Fibroblast of lung (primary cell): ENCODE results near the gene BLVRB.

Experiments
- EZH2 ChIP-seq: IDR thresholded peaks from 2 replicates; pipeline ENCODE4 v1.5.1; 2012; ENCODE audit warnings: low read length, control low read depth, mild to moderate bottlenecking; ENCODE audit errors: missing control alignments
- TF ChIP-seq, protein P1 (sequence below), 2 donors: IDR thresholded peaks in 1 of 2; conservative IDR thresholded peaks in 1 of 2; 1 replicate in 1 of 2; 2 replicates in 1 of 2; pipeline ENCODE4 v1.5.1; 2011 to 2012; ENCODE audit warnings: low read length in 2 of 2, control low read depth in 1 of 2, inconsistent platforms in 1 of 2, low read depth in 1 of 2, mild to moderate bottlenecking in 1 of 2

DNA sequence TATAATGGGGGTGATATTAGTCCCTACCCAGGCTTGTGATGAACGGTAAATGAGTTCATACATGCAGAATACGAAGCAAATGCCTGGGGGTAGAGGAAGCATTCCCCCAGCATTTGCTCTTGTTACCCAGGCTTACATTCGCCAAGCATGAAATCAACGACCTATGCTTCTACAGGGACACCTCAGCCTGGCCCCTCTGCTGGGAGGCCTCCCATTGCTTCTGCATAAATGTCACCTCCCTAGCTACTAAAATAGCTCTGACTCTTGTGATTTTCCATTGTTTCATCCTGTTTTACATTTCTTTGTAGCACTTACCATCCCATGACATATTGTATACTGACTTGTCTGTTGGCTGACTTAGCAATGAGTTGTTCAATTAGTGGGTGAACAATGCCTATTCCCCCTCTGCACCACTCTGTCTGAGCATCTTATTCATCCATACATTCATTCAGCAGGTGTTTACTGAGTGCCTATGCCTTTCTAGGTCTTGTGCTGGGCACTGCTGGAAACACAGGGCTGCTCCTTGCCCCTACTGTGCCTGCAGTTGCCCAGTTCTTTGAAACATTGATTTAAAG is 48.3 kb upstream of the BLVRB start:
- TF ChIP-seq, protein P1, sequence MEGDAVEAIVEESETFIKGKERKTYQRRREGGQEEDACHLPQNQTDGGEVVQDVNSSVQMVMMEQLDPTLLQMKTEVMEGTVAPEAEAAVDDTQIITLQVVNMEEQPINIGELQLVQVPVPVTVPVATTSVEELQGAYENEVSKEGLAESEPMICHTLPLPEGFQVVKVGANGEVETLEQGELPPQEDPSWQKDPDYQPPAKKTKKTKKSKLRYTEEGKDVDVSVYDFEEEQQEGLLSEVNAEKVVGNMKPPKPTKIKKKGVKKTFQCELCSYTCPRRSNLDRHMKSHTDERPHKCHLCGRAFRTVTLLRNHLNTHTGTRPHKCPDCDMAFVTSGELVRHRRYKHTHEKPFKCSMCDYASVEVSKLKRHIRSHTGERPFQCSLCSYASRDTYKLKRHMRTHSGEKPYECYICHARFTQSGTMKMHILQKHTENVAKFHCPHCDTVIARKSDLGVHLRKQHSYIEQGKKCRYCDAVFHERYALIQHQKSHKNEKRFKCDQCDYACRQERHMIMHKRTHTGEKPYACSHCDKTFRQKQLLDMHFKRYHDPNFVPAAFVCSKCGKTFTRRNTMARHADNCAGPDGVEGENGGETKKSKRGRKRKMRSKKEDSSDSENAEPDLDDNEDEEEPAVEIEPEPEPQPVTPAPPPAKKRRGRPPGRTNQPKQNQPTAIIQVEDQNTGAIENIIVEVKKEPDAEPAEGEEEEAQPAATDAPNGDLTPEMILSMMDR (conservative IDR thresholded peaks at IDR 0.05 in 1 of 2, IDR thresholded peaks at IDR 0.05 in 1 of 2; ENCODE audit: low read depth in 1 of 2, low read length in 2 of 2) = no peak
- no peak for TF ChIP-seq EZH2
